Measurements from ENCODE around the gene TOP3B. TPM values are rescaled to one million over a fixed set of nuclear protein-coding genes. Genes with fewer than 3 reads are reported as not detected.
A peak's percentile ranks its signal among the peaks of the same experiment; 100 is the strongest.

The TOP3B gene
- total and polyA plus RNA-seq, 2 experiments from 2014 or later, result 35.7 to 77.7 TPM

DNA sequence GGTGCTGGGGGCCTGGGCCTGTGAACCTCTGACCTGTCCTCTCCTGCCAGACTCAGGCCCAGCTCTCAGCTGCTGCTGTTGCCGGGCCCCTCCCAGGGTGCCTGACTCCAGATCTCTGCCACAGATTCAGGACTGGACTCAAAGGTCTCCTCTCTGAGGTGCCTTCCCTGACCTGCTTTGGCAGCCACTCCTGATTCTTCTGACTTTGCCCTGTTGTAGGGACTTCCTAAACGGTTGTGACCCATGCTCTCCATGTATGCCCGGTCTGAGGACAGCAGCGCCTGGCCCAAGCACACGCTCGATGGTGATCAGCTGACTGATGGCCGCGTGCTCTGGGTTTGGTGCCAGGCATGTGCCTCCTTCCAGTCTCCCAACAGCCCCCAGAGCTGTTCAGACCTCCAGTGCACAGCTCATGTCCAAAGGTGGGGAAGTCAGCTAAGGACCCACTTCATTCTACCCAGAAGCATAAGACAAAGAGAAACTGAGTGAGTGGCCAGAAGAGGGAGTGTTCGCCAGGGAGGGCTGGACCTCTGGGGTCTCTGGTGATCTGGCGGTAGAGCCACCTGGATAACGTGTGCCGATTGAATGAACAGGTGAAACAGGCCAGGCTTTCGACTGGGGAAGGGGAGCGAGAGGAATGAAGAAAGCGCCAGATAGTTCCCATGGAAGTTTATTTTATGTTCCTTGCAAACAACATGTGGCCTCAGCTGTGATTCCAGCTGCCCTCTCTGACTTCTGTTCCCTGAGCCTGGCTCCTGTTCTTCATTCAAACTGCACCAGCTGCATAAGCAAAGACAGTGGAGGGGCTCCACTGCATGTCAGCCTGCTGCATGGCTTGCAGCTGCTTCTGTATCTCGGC, 8.1 kb upstream of the TOP3B start:
- Histone ChIP-seq H3K4me3 (no peak overlapping the region), H3K27ac (ENCODE audit: low read depth) (no peak overlapping the region), H2AFZ (no peak overlapping the region), H4K20me1 (replicated peaks; ENCODE audit: insufficient read depth) (no peaks in the 10 kb centered on the region), H3K4me2 (no peak overlapping the region), H3K79me2 (replicated peaks; ENCODE audit: insufficient read depth) (no peaks in the 10 kb centered on the region), H3K27me3 (ENCODE audit: insufficient read depth) (peaks cover 100% of the 10 kb centered on the region), H3K9me2 (ENCODE audit: insufficient read depth) (no peaks in the 10 kb centered on the region), H3K4me1 (ENCODE audit: insufficient read depth) (no peaks in the 10 kb centered on the region), H3F3A (replicated peaks; ENCODE audit: low read depth) (no peaks in the 10 kb centered on the region), H3K36me3 (ENCODE audit: insufficient read depth) (no peaks in the 10 kb centered on the region)
- Mint-ChIP-seq H3K27me3 (ENCODE audit: insufficient read depth, low read depth, poor library complexity) (peaks cover 83% of the 10 kb centered on the region), H3K27ac (no peak overlapping the region), H3K9me3 (no peaks in the 10 kb centered on the region), H3K36me3 (ENCODE audit: low read depth) (no peaks in the 10 kb centered on the region), H3K4me3 (no peak overlapping the region), H3K4me1 (no peaks in the 10 kb centered on the region)
- DNase-seq (ENCODE audit: low spot score), result peak; percentile 31
- TF ChIP-seq, protein P1, sequence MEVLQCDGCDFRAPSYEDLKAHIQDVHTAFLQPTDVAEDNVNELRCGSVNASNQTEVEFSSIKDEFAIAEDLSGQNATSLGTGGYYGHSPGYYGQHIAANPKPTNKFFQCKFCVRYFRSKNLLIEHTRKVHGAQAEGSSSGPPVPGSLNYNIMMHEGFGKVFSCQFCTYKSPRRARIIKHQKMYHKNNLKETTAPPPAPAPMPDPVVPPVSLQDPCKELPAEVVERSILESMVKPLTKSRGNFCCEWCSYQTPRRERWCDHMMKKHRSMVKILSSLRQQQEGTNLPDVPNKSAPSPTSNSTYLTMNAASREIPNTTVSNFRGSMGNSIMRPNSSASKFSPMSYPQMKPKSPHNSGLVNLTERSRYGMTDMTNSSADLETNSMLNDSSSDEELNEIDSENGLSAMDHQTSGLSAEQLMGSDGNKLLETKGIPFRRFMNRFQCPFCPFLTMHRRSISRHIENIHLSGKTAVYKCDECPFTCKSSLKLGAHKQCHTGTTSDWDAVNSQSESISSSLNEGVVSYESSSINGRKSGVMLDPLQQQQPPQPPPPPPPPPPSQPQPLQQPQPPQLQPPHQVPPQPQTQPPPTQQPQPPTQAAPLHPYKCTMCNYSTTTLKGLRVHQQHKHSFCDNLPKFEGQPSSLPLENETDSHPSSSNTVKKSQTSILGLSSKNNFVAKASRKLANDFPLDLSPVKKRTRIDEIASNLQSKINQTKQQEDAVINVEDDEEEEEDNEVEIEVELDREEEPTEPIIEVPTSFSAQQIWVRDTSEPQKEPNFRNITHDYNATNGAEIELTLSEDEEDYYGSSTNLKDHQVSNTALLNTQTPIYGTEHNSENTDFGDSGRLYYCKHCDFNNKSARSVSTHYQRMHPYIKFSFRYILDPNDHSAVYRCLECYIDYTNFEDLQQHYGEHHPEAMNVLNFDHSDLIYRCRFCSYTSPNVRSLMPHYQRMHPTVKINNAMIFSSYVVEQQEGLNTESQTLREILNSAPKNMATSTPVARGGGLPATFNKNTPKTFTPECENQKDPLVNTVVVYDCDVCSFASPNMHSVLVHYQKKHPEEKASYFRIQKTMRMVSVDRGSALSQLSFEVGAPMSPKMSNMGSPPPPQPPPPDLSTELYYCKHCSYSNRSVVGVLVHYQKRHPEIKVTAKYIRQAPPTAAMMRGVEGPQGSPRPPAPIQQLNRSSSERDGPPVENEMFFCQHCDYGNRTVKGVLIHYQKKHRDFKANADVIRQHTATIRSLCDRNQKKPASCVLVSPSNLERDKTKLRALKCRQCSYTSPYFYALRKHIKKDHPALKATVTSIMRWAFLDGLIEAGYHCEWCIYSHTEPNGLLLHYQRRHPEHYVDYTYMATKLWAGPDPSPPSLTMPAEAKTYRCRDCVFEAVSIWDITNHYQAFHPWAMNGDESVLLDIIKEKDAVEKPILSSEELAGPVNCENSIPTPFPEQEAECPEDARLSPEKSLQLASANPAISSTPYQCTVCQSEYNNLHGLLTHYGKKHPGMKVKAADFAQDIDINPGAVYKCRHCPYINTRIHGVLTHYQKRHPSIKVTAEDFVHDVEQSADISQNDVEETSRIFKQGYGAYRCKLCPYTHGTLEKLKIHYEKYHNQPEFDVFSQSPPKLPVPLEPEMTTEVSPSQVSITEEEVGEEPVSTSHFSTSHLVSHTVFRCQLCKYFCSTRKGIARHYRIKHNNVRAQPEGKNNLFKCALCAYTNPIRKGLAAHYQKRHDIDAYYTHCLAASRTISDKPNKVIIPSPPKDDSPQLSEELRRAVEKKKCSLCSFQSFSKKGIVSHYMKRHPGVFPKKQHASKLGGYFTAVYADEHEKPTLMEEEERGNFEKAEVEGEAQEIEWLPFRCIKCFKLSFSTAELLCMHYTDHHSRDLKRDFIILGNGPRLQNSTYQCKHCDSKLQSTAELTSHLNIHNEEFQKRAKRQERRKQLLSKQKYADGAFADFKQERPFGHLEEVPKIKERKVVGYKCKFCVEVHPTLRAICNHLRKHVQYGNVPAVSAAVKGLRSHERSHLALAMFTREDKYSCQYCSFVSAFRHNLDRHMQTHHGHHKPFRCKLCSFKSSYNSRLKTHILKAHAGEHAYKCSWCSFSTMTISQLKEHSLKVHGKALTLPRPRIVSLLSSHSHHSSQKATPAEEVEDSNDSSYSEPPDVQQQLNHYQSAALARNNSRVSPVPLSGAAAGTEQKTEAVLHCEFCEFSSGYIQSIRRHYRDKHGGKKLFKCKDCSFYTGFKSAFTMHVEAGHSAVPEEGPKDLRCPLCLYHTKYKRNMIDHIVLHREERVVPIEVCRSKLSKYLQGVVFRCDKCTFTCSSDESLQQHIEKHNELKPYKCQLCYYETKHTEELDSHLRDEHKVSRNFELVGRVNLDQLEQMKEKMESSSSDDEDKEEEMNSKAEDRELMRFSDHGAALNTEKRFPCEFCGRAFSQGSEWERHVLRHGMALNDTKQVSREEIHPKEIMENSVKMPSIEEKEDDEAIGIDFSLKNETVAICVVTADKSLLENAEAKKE (CRISPR knock-in tag; IDR thresholded peaks at IDR 0.05), result no peak
- TF ChIP-seq EZH2phosphoT487 (IDR thresholded peaks at IDR 0.05; ENCODE audit: unreplicated experiment) (no peak), ZNF331 (CRISPR knock-in tag; IDR thresholded peaks at IDR 0.05; ENCODE audit: low read depth) (no peak), ZNF114 (CRISPR knock-in tag; IDR thresholded peaks at IDR 0.05) (no peak), CTCF (conservative IDR thresholded peaks at IDR 0.05; ENCODE audit: low read depth in 2 of 2) (peak; percentile 31 to 36; a peak in 3 of 4 replicates), EZH2 (IDR thresholded peaks at IDR 0.05; ENCODE audit: low read depth, unreplicated experiment) (peak; percentile 24), JUNB (IDR thresholded peaks at IDR 0.05; ENCODE audit: unreplicated experiment) (no peak), NANOG (IDR thresholded peaks at IDR 0.05; ENCODE audit: borderline replicate concordance) (no peak)
- TF ChIP-seq, protein P2, sequence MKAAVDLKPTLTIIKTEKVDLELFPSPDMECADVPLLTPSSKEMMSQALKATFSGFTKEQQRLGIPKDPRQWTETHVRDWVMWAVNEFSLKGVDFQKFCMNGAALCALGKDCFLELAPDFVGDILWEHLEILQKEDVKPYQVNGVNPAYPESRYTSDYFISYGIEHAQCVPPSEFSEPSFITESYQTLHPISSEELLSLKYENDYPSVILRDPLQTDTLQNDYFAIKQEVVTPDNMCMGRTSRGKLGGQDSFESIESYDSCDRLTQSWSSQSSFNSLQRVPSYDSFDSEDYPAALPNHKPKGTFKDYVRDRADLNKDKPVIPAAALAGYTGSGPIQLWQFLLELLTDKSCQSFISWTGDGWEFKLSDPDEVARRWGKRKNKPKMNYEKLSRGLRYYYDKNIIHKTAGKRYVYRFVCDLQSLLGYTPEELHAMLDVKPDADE (IDR thresholded peaks at IDR 0.05), result no peak
- TF ChIP-seq, protein P3, sequence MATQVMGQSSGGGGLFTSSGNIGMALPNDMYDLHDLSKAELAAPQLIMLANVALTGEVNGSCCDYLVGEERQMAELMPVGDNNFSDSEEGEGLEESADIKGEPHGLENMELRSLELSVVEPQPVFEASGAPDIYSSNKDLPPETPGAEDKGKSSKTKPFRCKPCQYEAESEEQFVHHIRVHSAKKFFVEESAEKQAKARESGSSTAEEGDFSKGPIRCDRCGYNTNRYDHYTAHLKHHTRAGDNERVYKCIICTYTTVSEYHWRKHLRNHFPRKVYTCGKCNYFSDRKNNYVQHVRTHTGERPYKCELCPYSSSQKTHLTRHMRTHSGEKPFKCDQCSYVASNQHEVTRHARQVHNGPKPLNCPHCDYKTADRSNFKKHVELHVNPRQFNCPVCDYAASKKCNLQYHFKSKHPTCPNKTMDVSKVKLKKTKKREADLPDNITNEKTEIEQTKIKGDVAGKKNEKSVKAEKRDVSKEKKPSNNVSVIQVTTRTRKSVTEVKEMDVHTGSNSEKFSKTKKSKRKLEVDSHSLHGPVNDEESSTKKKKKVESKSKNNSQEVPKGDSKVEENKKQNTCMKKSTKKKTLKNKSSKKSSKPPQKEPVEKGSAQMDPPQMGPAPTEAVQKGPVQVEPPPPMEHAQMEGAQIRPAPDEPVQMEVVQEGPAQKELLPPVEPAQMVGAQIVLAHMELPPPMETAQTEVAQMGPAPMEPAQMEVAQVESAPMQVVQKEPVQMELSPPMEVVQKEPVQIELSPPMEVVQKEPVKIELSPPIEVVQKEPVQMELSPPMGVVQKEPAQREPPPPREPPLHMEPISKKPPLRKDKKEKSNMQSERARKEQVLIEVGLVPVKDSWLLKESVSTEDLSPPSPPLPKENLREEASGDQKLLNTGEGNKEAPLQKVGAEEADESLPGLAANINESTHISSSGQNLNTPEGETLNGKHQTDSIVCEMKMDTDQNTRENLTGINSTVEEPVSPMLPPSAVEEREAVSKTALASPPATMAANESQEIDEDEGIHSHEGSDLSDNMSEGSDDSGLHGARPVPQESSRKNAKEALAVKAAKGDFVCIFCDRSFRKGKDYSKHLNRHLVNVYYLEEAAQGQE (IDR thresholded peaks at IDR 0.05; ENCODE audit: unreplicated experiment), result no peak
- ATAC-seq, result peak; percentile 77

Data from GM23338 (cell line).